Measurements from ENCODE around the gene SGPL1.

SGPL1 gene

DNA sequence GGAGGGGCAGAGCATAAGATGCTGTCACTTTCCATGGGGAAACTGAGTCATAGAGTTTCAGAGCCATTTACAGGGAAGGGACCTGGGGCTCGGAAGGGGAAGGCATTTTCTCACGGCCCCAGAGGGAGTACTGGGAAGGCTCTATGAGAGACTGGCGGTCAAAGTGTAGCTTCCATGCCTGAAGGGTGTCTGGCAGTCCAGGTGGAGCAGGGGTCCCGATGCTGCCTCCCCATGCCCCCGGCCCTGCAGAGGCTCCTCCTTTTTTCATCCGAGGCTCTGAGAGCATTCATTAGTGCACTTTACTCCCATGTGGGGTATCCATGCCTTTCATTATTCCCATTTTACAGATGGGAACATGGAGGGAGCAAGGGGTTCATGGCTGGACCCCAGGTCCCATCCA is 100.5 kb downstream of the SGPL1 start:
- WGBS, 2 donors (ENCODE audit: extremely low coverage in 2 of 2, insufficient read length in 2 of 2, insufficient replicate concordance in 1 of 2): no CpG with 5 or more reads among the region's 6 CpGs
- peak overlapping the region; percentile 45 for H3K4ac ChIP-seq (ENCODE audit: low read length)
- H2BK120ac ChIP-seq (ENCODE audit: low read depth, low read length): no peak overlapping the region
- H4K8ac ChIP-seq (ENCODE audit: low read depth, low read length): no peak overlapping the region
- H3K18ac ChIP-seq (ENCODE audit: low read length): peak overlapping the region; percentile 77
- no peak for DNase-seq (ENCODE audit: low spot score)
- peak overlapping the region; percentile 68 for H2BK5ac ChIP-seq (ENCODE audit: low read length)
- peak overlapping the region; percentile 67 for H2AK5ac ChIP-seq (ENCODE audit: low read depth, low read length)
- H3K9ac ChIP-seq (ENCODE audit: low read depth, low read length, poor library complexity): no peak overlapping the region
- no peak overlapping the region for H3K4me3 ChIP-seq (ENCODE audit: low read length in 2 of 2)
- no peak overlapping the region for H3K4me2 ChIP-seq (ENCODE audit: insufficient read depth, low read length, poor library complexity, severe bottlenecking)
- H3K23ac ChIP-seq (ENCODE audit: low read depth, low read length, poor library complexity): peak overlapping the region; percentile 86
- no peak overlapping the region for H4K91ac ChIP-seq (ENCODE audit: low read depth, low read length, poor library complexity)
- no peak overlapping the region for H2AFZ ChIP-seq (ENCODE audit: low read length)
- H3K27ac ChIP-seq (replicated peaks; ENCODE audit: low read length): no peak overlapping the region
- peak overlapping the region; percentile 76 for H3K14ac ChIP-seq (ENCODE audit: low read length)
- H3K4me1 ChIP-seq (ENCODE audit: control insufficient read depth in 2 of 2, insufficient read depth in 1 of 2, low read depth in 1 of 2, low read length in 2 of 2): peaks cover 0 to 3% of the 10 kb centered on the region in 2 donors
- peak overlapping the region; percentile 49 for H2BK12ac ChIP-seq (ENCODE audit: low read length)
- no peaks in the 10 kb centered on the region for H3K79me1 ChIP-seq (ENCODE audit: low read depth, low read length)
- no peak overlapping the region for H2BK15ac ChIP-seq (ENCODE audit: low read length)
- H3K27me3 ChIP-seq (ENCODE audit: control insufficient read depth in 3 of 3, insufficient read depth in 3 of 3, low read depth in 1 of 3, low read length in 3 of 3): peaks cover 0 to 37% (median 0%) of the 10 kb centered on the region in 3 experiments
- no peaks in the 10 kb centered on the region for H3K36me3 ChIP-seq (replicated peaks in 1 of 2; ENCODE audit: control insufficient read depth in 2 of 2, insufficient read depth in 2 of 2, low read length in 2 of 2)
- no peaks in the 10 kb centered on the region for H3K9me3 ChIP-seq (replicated peaks in 1 of 2; ENCODE audit: control insufficient read depth in 2 of 2, insufficient read depth in 1 of 2, low read depth in 1 of 2, low read length in 2 of 2)

DNA sequence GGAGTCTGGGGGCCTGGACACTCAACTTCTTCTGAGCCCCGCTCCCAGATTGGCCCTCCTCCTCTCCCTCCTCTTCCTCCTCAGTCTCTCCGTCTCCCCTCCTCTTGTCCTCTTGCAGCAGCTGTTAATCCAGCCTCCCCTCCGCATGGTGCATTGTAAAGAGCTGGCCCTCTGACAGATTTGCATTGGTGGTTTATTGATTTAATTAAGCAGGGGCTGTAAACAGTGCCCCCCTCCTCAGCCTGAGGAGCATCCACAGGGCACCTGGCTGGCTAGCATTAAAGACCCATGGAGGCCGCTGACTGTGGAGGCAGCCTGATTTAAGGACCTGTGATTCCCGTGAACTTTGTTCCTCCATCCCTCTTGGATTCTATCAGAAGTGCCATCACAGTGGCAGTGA is 101.5 kb downstream of the SGPL1 start:
- no peak overlapping the region for H3K4me2 ChIP-seq (ENCODE audit: insufficient read depth, low read length, poor library complexity, severe bottlenecking)
- no peak overlapping the region for H2BK5ac ChIP-seq (ENCODE audit: low read length)
- H3K79me1 ChIP-seq (ENCODE audit: low read depth, low read length): no peaks in the 10 kb centered on the region
- H2BK12ac ChIP-seq (ENCODE audit: low read length): no peak overlapping the region
- H3K27me3 ChIP-seq (ENCODE audit: control insufficient read depth in 3 of 3, insufficient read depth in 3 of 3, low read depth in 1 of 3, low read length in 3 of 3): peaks cover 0 to 44% (median 0%) of the 10 kb centered on the region in 3 experiments
- no peak overlapping the region for H3K4me3 ChIP-seq (ENCODE audit: low read length in 2 of 2)
- H3K27ac ChIP-seq (replicated peaks; ENCODE audit: low read length): no peak overlapping the region
- no peaks in the 10 kb centered on the region for H3K9me3 ChIP-seq (replicated peaks in 1 of 2; ENCODE audit: control insufficient read depth in 2 of 2, insufficient read depth in 1 of 2, low read depth in 1 of 2, low read length in 2 of 2)
- no peak overlapping the region for H2AFZ ChIP-seq (ENCODE audit: low read length)
- no peak overlapping the region for H3K9ac ChIP-seq (ENCODE audit: low read depth, low read length, poor library complexity)
- H3K14ac ChIP-seq (ENCODE audit: low read length): no peak overlapping the region
- H3K4ac ChIP-seq (ENCODE audit: low read length): no peak overlapping the region
- H4K8ac ChIP-seq (ENCODE audit: low read depth, low read length): no peak overlapping the region
- H2BK120ac ChIP-seq (ENCODE audit: low read depth, low read length): no peak overlapping the region
- no peak overlapping the region for H2AK5ac ChIP-seq (ENCODE audit: low read depth, low read length)
- H3K23ac ChIP-seq (ENCODE audit: low read depth, low read length, poor library complexity): no peak overlapping the region
- no peak overlapping the region for H2BK15ac ChIP-seq (ENCODE audit: low read length)
- DNase-seq (ENCODE audit: low spot score): no peak
- H4K91ac ChIP-seq (ENCODE audit: low read depth, low read length, poor library complexity): no peak overlapping the region
- peak overlapping the region; percentile 84 for H3K18ac ChIP-seq (ENCODE audit: low read length)
- peaks cover 0 to 3% of the 10 kb centered on the region in 2 donors for H3K4me1 ChIP-seq (ENCODE audit: control insufficient read depth in 2 of 2, insufficient read depth in 1 of 2, low read depth in 1 of 2, low read length in 2 of 2)
- H3K36me3 ChIP-seq (replicated peaks in 1 of 2; ENCODE audit: control insufficient read depth in 2 of 2, insufficient read depth in 2 of 2, low read length in 2 of 2): no peaks in the 10 kb centered on the region
- no CpG with 5 or more reads among the region's 5 CpGs for WGBS, 2 donors (ENCODE audit: extremely low coverage in 2 of 2, insufficient read length in 2 of 2, insufficient replicate concordance in 1 of 2)

- Histone ChIP-seq H3K27me3 (ENCODE audit: control insufficient read depth in 3 of 3, insufficient read depth in 3 of 3, low read depth in 1 of 3, low read length in 3 of 3) (peaks cover 0 to 48% (median 0%) of the 10 kb centered on the region in 3 experiments), H3K4ac (ENCODE audit: low read length) (no peak overlapping the region)
- no peak for DNase-seq (ENCODE audit: low spot score)
Observed at GRCh38 chr10:70917635-70918034, 101.9 kb downstream of the SGPL1 start.

GRCh38 chr10:70918851-70919530 is 103.2 kb downstream of the SGPL1 start:
- Histone ChIP-seq H3K9me3 (replicated peaks in 1 of 2; ENCODE audit: control insufficient read depth in 2 of 2, insufficient read depth in 1 of 2, low read depth in 1 of 2, low read length in 2 of 2) (no peaks in the 10 kb centered on the region), H3K36me3 (replicated peaks in 1 of 2; ENCODE audit: control insufficient read depth in 2 of 2, insufficient read depth in 2 of 2, low read length in 2 of 2) (no peaks in the 10 kb centered on the region), H3K79me1 (ENCODE audit: low read depth, low read length) (no peaks in the 10 kb centered on the region), H4K8ac (ENCODE audit: low read depth, low read length) (no peak overlapping the region), H2BK12ac (ENCODE audit: low read length) (no peak overlapping the region), H4K91ac (ENCODE audit: low read depth, low read length, poor library complexity) (no peak overlapping the region), H3K4ac (ENCODE audit: low read length) (no peak overlapping the region), H2AFZ (ENCODE audit: low read length) (no peak overlapping the region), H3K27ac (replicated peaks; ENCODE audit: low read length) (no peak overlapping the region), H2BK15ac (ENCODE audit: low read length) (peak overlapping the region; percentile 47), H3K23ac (ENCODE audit: low read depth, low read length, poor library complexity) (no peak overlapping the region), H2BK120ac (ENCODE audit: low read depth, low read length) (no peak overlapping the region), H2BK5ac (ENCODE audit: low read length) (peak overlapping the region; percentile 35), H3K4me2 (ENCODE audit: insufficient read depth, low read length, poor library complexity, severe bottlenecking) (no peak overlapping the region), H3K27me3 (ENCODE audit: control insufficient read depth in 3 of 3, insufficient read depth in 3 of 3, low read depth in 1 of 3, low read length in 3 of 3) (peaks cover 0 to 39% (median 0%) of the 10 kb centered on the region in 3 experiments), H3K9ac (ENCODE audit: low read depth, low read length, poor library complexity) (no peak overlapping the region), H3K14ac (ENCODE audit: low read length) (no peak overlapping the region), H3K4me3 (ENCODE audit: low read length in 2 of 2) (no peak overlapping the region), H2AK5ac (ENCODE audit: low read depth, low read length) (peak overlapping the region; percentile 85), H3K4me1 (ENCODE audit: control insufficient read depth in 2 of 2, insufficient read depth in 1 of 2, low read depth in 1 of 2, low read length in 2 of 2) (peaks cover 0 to 3% of the 10 kb centered on the region in 2 donors), H3K18ac (ENCODE audit: low read length) (peak overlapping the region; percentile 65)
- WGBS, 2 donors (ENCODE audit: extremely low coverage in 2 of 2, insufficient read length in 2 of 2, insufficient replicate concordance in 1 of 2): no CpG with 5 or more reads among the region's 22 CpGs
- no peak for DNase-seq (ENCODE audit: low spot score)

More at GRCh38 chr10:70917635-70918034, 101.9 kb downstream of the SGPL1 start:
- H3K23ac ChIP-seq (ENCODE audit: low read depth, low read length, poor library complexity): no peak overlapping the region
- no peaks in the 10 kb centered on the region for H3K36me3 ChIP-seq (replicated peaks in 1 of 2; ENCODE audit: control insufficient read depth in 2 of 2, insufficient read depth in 2 of 2, low read length in 2 of 2)
- H3K4me3 ChIP-seq (ENCODE audit: low read length in 2 of 2): no peak overlapping the region
- no peak overlapping the region for H2BK120ac ChIP-seq (ENCODE audit: low read depth, low read length)
- no peak overlapping the region for H4K91ac ChIP-seq (ENCODE audit: low read depth, low read length, poor library complexity)
- H3K9ac ChIP-seq (ENCODE audit: low read depth, low read length, poor library complexity): no peak overlapping the region
- no peak overlapping the region for H3K27ac ChIP-seq (replicated peaks; ENCODE audit: low read length)
- H2BK15ac ChIP-seq (ENCODE audit: low read length): no peak overlapping the region
- no peaks in the 10 kb centered on the region for H3K9me3 ChIP-seq (replicated peaks in 1 of 2; ENCODE audit: control insufficient read depth in 2 of 2, insufficient read depth in 1 of 2, low read depth in 1 of 2, low read length in 2 of 2)
- no peak overlapping the region for H4K8ac ChIP-seq (ENCODE audit: low read depth, low read length)
- H3K4me2 ChIP-seq (ENCODE audit: insufficient read depth, low read length, poor library complexity, severe bottlenecking): no peak overlapping the region
- no peak overlapping the region for H2BK12ac ChIP-seq (ENCODE audit: low read length)
- H3K14ac ChIP-seq (ENCODE audit: low read length): no peak overlapping the region
- H2AK5ac ChIP-seq (ENCODE audit: low read depth, low read length): no peak overlapping the region
- H3K79me1 ChIP-seq (ENCODE audit: low read depth, low read length): no peaks in the 10 kb centered on the region
- H2AFZ ChIP-seq (ENCODE audit: low read length): no peak overlapping the region
- no peak overlapping the region for H2BK5ac ChIP-seq (ENCODE audit: low read length)
- peaks cover 0 to 3% of the 10 kb centered on the region in 2 donors for H3K4me1 ChIP-seq (ENCODE audit: control insufficient read depth in 2 of 2, insufficient read depth in 1 of 2, low read depth in 1 of 2, low read length in 2 of 2)
- peak overlapping the region; percentile 84 for H3K18ac ChIP-seq (ENCODE audit: low read length)
- no CpG with 5 or more reads among the region's 10 CpGs for WGBS, 2 donors (ENCODE audit: extremely low coverage in 2 of 2, insufficient read length in 2 of 2, insufficient replicate concordance in 1 of 2)
